Esophagus muscularis mucosa (tissue), 4 donors: Measurements from ENCODE around the gene ESF1. TPM values are rescaled to one million over a fixed set of nuclear protein-coding genes. Genes with fewer than 3 reads are reported as not detected.
"Not testable (repeated sequence)": the region's sequence is repeated elsewhere in the genome, so short reads cannot be mapped to it uniquely, and the experiment has no call there.

ENCODE experiments used
- DNase-seq: peaks from one replicate; pipeline ENCODE4 v3.0.0-alpha.2; 2017; ENCODE audit errors: extremely low spot score
- H3K27ac ChIP-seq, 4 donors: fragments of 200-600 bp; sonication (generic); replicated peaks in 1 of 4; 1 replicate in 3 of 4; 2 replicates in 1 of 4; pipeline ENCODE4 v1.5.1; 2016 to 2019; ENCODE audit warnings: mild to moderate bottlenecking in 1 of 4
- H3K27me3 ChIP-seq, 4 donors: fragments of 200-600 bp; sonication (generic); one replicate each; pipeline versions ENCODE4 v1.5.1 to v1.6.0; 2016 to 2019
- H3K36me3 ChIP-seq, 4 donors: fragments of 200-600 bp; sonication (generic); one replicate each; pipeline ENCODE4 v1.5.1; 2016 to 2019
- H3K4me1 ChIP-seq, 4 donors: fragments of 200-600 bp; sonication (generic); one replicate each; pipeline ENCODE4 v1.5.1; 2016 to 2019
- H3K4me3 ChIP-seq, 4 donors: fragments of 200-600 bp; sonication (generic); 1 replicate in 2 of 4; 2 replicates in 2 of 4; pipeline ENCODE4 v1.5.1; 2016 to 2019; ENCODE audit warnings: mild to moderate bottlenecking in 4 of 4, moderate library complexity in 1 of 4
- H3K9me3 ChIP-seq, 4 donors: fragments of 200-600 bp; sonication (generic); 1 replicate in 3 of 4; 2 replicates in 1 of 4; pipeline ENCODE4 v1.5.1; 2016 to 2019
- CTCF ChIP-seq, 3 experiments: fragments of 200-600 bp in 2 of 3; fragments of 450-650 bp in 1 of 3; sonication (generic) in 2 of 3; IDR thresholded peaks; one replicate each; pipeline ENCODE4 v1.5.1; 2017 to 2019; ENCODE audit warnings: antibody characterized with exemption in 3 of 3, mild to moderate bottlenecking in 2 of 3, moderate library complexity in 1 of 3
- EP300 ChIP-seq: sonication (generic); formaldehyde crosslinking; IDR thresholded peaks from one replicate; pipeline ENCODE4 v1.6.1; 2017; ENCODE audit warnings: antibody characterized with exemption
- POLR2A ChIP-seq: fragments of 450-650 bp; IDR thresholded peaks from one replicate; pipeline ENCODE4 v1.6.1; 2017; ENCODE audit warnings: antibody characterized with exemption, moderate library complexity, mild to moderate bottlenecking, low read depth
- POLR2AphosphoS5 ChIP-seq, 2 donors: sonication (generic); formaldehyde crosslinking; IDR thresholded peaks; one replicate each; pipeline ENCODE4 v1.6.1; 2017; ENCODE audit warnings: antibody characterized with exemption in 2 of 2
- WGBS: methylation state at CpG from one replicate; pipeline ENCODE4 v1.1.5; 2018; 5-methylcytosine and 5-hydroxymethylcytosine counted together
- intact Hi-C: fragments of 100-400 bp; cut with DNase I; formaldehyde crosslinking; loops from one replicate; pipeline ENCODE4 v1.15.1; 2023
- total RNA-seq, 4 donors: library from RNA; depleted of rRNA; stranded (reverse); fragments of >200 nt; gene quantifications; one replicate each; pipeline versions ENCODE4 v1.1.0 to v1.2.1, GENCODE V29; 2016

The ESF1 gene
- total RNA-seq, 4 donors from 2014 or later, result 9.0 to 16.2 (median 13.3) TPM

GRCh38 chr20:13765868-13766416 is 18.8 kb downstream of the ESF1 start:
- 100% methylated on average over 1 of the region's 1 CpG for WGBS
- TF ChIP-seq CTCF (IDR thresholded peaks at IDR 0.05) (no peak), EP300 (no peak), POLR2A (no peak)
- Histone ChIP-seq H3K36me3 (peaks cover 33 to 80% (median 62%) of the 10 kb centered on the region in 4 donors), H3K4me3 (no peak overlapping the region), H3K9me3 (no peaks in the 10 kb centered on the region), H3K27ac (no peak overlapping the region), H3K4me1 (no peaks in the 10 kb centered on the region), H3K27me3 (no peaks in the 10 kb centered on the region)
- no peak for DNase-seq
- intact Hi-C loops, result no loop called here

- TF ChIP-seq POLR2A (no peak), POLR2AphosphoS5 (IDR thresholded peaks at IDR 0.05) (no peak), CTCF (IDR thresholded peaks at IDR 0.05) (no peak), EP300 (no peak)
- peaks cover 33 to 77% (median 61%) of the 10 kb centered on the region in 4 donors for H3K36me3 ChIP-seq
- H3K9me3 ChIP-seq, result no peaks in the 10 kb centered on the region
- H3K27ac ChIP-seq, result no peak overlapping the region
- no peak overlapping the region for H3K4me3 ChIP-seq
- H3K4me1 ChIP-seq, result no peaks in the 10 kb centered on the region
- intact Hi-C loops, result no loop called here
- DNase-seq, result no peak
- no peaks in the 10 kb centered on the region for H3K27me3 ChIP-seq
These were observed 19.4 kb downstream of the ESF1 start for GRCh38 chr20:13765299-13765698.

GRCh38 chr20:13760451-13760946 is 24.2 kb downstream of the ESF1 start:
- DNase-seq, H3K4me3 ChIP-seq, H3K27ac ChIP-seq, H3K9me3 ChIP-seq, H3K27me3 ChIP-seq, H3K4me1 ChIP-seq, intact Hi-C loops: not testable (repeated sequence)
- WGBS, result 93% methylated on average over 3 of the region's 33 CpGs
- peaks cover 16 to 64% (median 45%) of the 10 kb centered on the region in 4 donors for H3K36me3 ChIP-seq

GRCh38 chr20:13758884-13759283 is 25.8 kb downstream of the ESF1 start:
- H3K36me3 ChIP-seq, result peaks cover 5 to 54% (median 33%) of the 10 kb centered on the region in 4 donors
- intact Hi-C loops, result no loop called here

GRCh38 chr20:13756551-13756950 is 28.2 kb downstream of the ESF1 start:
- H3K9me3 ChIP-seq, result no peaks in the 10 kb centered on the region
- no peak overlapping the region for H3K27ac ChIP-seq
- peaks cover 5 to 45% (median 28%) of the 10 kb centered on the region in 4 donors for H3K36me3 ChIP-seq
- TF ChIP-seq POLR2AphosphoS5 (IDR thresholded peaks at IDR 0.05) (no peak), POLR2A (no peak), CTCF (IDR thresholded peaks at IDR 0.05) (no peak), EP300 (no peak)
- 65% methylated on average over 1 of the region's 1 CpG for WGBS
- DNase-seq, result no peak
- no peak overlapping the region for H3K4me3 ChIP-seq
- intact Hi-C loops, result no loop called here
- no peaks in the 10 kb centered on the region for H3K27me3 ChIP-seq
- H3K4me1 ChIP-seq, result no peaks in the 10 kb centered on the region

More at GRCh38 chr20:13758884-13759283, 25.8 kb downstream of the ESF1 start:
- 98% methylated on average over 1 of the region's 1 CpG for WGBS
- DNase-seq, result no peak
- TF ChIP-seq POLR2AphosphoS5 (IDR thresholded peaks at IDR 0.05), result no peak
- TF ChIP-seq EP300, result no peak
- no peak for TF ChIP-seq POLR2A
- no peak for TF ChIP-seq CTCF (IDR thresholded peaks at IDR 0.05)
- Histone ChIP-seq H3K4me1 (no peaks in the 10 kb centered on the region), H3K4me3 (no peak overlapping the region), H3K9me3 (no peaks in the 10 kb centered on the region), H3K27me3 (no peaks in the 10 kb centered on the region), H3K27ac (no peak overlapping the region)
